HFF-Myc (cell line): ENCODE data around the gene TAF1D.

Source experiments
- DNase-seq: peaks from one replicate; pipeline ENCODE4 v3.0.0-alpha.2; 2011; ENCODE audit warnings: low read depth; ENCODE audit errors: extremely low read depth
- H3K4me3 ChIP-seq: replicated peaks from 2 replicates; pipeline ENCODE4 v1.5.1; 2011; ENCODE audit warnings: low read depth, mild to moderate bottlenecking, control low read depth, low read length
- CTCF ChIP-seq: IDR thresholded peaks from 2 replicates; pipeline ENCODE4 v1.5.1; 2012; ENCODE audit warnings: mild to moderate bottlenecking, low read depth, low read length, control low read depth; ENCODE audit errors: missing control alignments

TAF1D gene

GRCh38 chr11:93686812-93687211 lies 54.5 kb downstream of the TAF1D start:
- TF ChIP-seq CTCF, result no peak
- no peak for DNase-seq
- H3K4me3 ChIP-seq, result no peak overlapping the region

- no peak for TF ChIP-seq CTCF
- no peak overlapping the region for H3K4me3 ChIP-seq
- no peak for DNase-seq
Observed at GRCh38 chr11:93686226-93686625, 55.1 kb downstream of the TAF1D start.
